ENCODE results near the gene P2RX4.

Gene P2RX4

DNA sequence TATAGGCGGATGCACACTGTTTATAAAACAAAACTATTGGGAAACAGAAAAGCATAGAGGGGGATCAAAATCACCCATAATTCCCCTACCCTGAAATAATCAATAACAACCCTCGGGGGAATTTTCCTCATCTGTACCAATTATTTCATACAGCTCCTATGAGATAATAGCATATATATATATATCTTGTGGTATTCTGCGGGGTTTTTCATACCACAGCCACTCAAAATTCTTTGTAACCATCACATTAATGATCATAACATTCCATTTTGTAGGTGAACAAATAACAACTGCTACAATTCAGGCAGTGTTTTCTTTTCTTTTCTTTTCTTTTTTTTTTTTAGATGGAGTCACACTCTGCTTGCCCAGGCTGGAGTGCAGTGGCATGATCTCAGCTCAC is 42.0 kb upstream of the P2RX4 start:
- DNase-seq (ENCODE audit: low read depth), result no peak
- no peak overlapping the region for H3K4me3 ChIP-seq (ENCODE audit: low read length)
- TF ChIP-seq, protein P1, sequence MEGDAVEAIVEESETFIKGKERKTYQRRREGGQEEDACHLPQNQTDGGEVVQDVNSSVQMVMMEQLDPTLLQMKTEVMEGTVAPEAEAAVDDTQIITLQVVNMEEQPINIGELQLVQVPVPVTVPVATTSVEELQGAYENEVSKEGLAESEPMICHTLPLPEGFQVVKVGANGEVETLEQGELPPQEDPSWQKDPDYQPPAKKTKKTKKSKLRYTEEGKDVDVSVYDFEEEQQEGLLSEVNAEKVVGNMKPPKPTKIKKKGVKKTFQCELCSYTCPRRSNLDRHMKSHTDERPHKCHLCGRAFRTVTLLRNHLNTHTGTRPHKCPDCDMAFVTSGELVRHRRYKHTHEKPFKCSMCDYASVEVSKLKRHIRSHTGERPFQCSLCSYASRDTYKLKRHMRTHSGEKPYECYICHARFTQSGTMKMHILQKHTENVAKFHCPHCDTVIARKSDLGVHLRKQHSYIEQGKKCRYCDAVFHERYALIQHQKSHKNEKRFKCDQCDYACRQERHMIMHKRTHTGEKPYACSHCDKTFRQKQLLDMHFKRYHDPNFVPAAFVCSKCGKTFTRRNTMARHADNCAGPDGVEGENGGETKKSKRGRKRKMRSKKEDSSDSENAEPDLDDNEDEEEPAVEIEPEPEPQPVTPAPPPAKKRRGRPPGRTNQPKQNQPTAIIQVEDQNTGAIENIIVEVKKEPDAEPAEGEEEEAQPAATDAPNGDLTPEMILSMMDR (conservative IDR thresholded peaks at IDR 0.05; ENCODE audit: low read depth, low read length), result no peak

DNA sequence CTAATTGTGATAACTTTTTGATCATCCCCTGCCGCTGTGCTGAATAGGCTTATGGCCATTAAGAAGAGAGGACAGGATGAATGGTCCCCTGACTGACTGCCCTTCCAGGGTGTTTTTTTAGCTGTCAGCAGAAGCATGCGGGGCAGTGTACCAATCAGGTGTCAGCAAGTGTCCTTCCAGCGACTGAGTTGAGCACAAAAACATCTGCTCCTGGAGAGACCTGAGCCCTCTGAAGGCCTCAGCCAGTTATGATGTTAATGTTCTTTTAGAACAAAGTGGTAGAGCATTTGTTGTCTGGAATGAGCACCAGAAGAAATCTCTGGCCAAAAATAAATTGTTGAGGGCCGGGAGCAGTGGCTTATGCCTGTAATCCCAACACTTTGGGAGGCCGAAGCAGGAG is 39.8 kb upstream of the P2RX4 start:
- no peak for DNase-seq (ENCODE audit: low read depth)
- TF ChIP-seq, protein P1 (conservative IDR thresholded peaks at IDR 0.05; ENCODE audit: low read depth, low read length), result no peak
- H3K4me3 ChIP-seq (ENCODE audit: low read length), result no peak overlapping the region

DNA sequence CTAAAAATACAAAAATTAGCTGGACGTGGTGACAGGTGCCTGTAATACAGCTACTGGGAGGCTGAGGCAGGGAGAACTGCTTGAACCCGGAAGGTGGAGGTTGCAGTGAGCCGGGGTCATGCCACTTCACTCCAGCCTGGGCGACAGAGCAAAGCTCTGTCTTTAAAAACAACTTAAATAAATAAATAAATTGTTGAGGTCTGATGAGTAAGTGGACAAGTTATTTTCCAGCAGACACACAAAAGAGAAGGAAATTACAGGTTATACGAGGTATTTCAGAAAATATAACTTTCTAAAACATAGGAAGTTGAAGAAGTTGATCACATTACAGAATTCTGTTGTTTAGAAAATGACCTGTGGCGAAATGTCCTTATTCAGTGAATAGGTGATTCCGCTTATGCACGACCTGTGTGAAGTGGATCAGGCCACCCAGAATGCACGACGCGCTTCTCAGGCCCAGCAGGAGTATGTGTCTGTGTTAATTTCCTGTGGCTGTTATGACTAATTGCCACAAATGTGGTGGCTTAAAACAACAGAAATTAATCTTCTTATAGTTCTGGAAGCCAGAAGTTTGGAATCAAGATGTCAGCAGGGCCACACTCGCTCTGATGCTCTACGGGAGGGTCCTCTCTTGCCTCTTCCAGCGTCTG is 39.2 kb upstream of the P2RX4 start:
- TF ChIP-seq, protein P1 (conservative IDR thresholded peaks at IDR 0.05; ENCODE audit: low read depth, low read length), result no peak
- H3K4me3 ChIP-seq (ENCODE audit: low read length), result no peak overlapping the region
- DNase-seq (ENCODE audit: low read depth), result peak; percentile 22

DNA sequence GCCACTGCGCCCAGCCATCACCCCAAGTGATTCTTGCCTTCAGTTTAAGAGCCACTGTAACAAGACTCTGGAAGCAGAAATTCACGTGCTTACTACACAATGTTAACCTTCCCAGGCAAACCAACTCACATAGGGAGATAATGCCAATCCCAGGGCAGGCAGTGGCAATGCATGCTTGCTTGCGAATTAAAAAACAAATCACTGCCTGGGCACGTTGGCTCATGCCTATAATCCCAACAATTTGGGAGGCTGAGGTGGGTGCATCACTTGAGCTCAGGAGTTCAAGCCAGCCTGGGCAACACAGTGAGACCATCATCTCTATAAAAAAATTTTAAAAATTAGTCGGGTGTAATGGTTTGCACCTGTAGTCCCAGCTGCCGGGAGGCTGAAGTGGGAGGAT is 37.8 kb upstream of the P2RX4 start:
- DNase-seq (ENCODE audit: low read depth), result no peak
- no peak overlapping the region for H3K4me3 ChIP-seq (ENCODE audit: low read length)
- TF ChIP-seq, protein P1 (conservative IDR thresholded peaks at IDR 0.05; ENCODE audit: low read depth, low read length), result no peak

DNA sequence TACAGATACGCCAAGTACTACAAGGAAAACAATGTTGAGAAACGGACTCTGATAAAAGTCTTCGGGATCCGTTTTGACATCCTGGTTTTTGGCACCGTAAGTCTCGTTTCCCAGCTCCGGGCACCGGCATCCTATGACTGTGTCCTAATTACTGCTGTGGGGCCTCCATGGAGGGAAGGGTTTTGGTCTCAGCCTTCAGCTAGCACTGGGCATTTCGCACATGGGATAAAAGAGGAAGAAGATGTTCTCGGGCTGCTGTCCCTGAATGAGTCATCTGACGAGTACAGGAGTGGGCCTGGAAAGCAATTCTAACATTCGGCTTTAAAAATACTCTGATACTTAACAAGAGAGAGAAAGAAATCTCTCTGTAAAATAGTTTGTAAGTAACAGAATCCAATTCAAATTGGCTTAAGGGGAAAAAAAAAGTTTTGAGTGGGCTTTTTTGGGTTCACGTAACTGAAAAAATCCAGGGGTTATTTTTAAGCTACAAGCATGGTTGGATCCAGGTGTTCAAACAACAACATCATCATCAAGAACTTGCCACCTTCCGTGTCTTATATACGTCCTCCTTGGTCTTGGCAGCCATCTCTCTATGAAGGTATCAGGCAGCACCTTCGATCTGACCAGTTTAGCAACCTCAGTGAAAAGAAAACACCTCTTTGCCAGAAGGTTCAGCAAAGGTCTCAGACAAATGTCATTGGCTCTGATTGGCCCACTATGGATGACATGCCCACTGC is 34.4 kb upstream of the P2RX4 start:
- no peak for DNase-seq (ENCODE audit: low read depth)

DNA sequence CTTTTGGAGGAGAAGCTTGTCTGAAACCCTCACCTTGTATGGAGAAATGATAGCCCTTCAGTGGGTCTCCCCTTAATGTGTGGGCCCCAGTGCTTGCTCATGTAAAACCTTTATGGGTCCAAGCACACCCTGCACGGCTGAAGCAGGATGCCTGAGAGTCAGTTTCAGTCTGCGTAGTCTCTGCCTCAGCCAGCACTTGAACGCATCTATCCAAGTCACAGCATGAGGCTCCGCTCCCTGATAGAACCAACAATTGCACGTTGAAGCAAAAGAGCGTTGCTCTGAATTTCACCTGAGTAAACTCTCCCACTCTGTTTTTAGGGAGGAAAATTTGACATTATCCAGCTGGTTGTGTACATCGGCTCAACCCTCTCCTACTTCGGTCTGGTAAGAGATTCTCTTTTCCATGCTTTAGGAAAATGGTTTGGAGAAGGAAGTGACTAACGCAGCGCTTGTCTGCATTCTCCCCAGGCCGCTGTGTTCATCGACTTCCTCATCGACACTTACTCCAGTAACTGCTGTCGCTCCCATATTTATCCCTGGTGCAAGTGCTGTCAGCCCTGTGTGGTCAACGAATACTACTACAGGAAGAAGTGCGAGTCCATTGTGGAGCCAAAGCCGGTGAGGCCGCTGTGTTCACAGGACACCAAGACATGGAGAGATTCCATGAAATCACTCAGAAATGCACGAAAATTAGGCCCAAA is 33.0 kb upstream of the P2RX4 start:
- no peak for DNase-seq (ENCODE audit: low read depth)
- TF ChIP-seq, protein P1 (conservative IDR thresholded peaks at IDR 0.05; ENCODE audit: low read depth, low read length), result no peak
- no peak overlapping the region for H3K4me3 ChIP-seq (ENCODE audit: low read length)

More for the DNA sequence above, 34.4 kb upstream of the P2RX4 start:
- H3K4me3 ChIP-seq (ENCODE audit: low read length), result no peak overlapping the region
- TF ChIP-seq, protein P1 (conservative IDR thresholded peaks at IDR 0.05; ENCODE audit: low read depth, low read length), result no peak

All from retinal pigment epithelial cell (primary cell).